H1 (cell line): Measurements from ENCODE around the gene SLC22A14. TPM values are rescaled to one million over a fixed set of nuclear protein-coding genes. Genes with fewer than 3 reads are reported as not detected.

Experiments used
- NANOG ChIP-seq: IDR thresholded peaks from 2 replicates; pipeline ENCODE4 v1.6.1; 2011; ENCODE audit warnings: low read length, low read depth, mild to moderate bottlenecking, inconsistent platforms; ENCODE audit not compliant: insufficient read depth, poor library complexity, severe bottlenecking
- POLR2AphosphoS5 ChIP-seq: IDR thresholded peaks from 2 replicates; pipeline ENCODE4 v1.6.1; 2011; ENCODE audit warnings: low read depth, low read length
- RBBP5 ChIP-seq: IDR thresholded peaks from 2 replicates; pipeline ENCODE4 v1.7.1; 2012; ENCODE audit warnings: low read depth, mild to moderate bottlenecking, inconsistent platforms, low read length, moderate library complexity, borderline replicate concordance
- polyA plus RNA-seq, 7 experiments: library from polyadenylated mRNA; depleted of rRNA in 3 of 7; stranded (reverse) in 5 of 7; unstranded in 2 of 7; fragments of >200 nt in 5 of 7; fragments of 200-250 nt in 2 of 7; gene quantifications; 1 replicate in 5 of 7; 2 replicates in 1 of 7; 4 replicates in 1 of 7; pipeline versions ENCODE4 v1.2.1 to v1.2.3, GENCODE V29; 2011 to 2013; ENCODE audit warnings: missing spikeins in 2 of 7, mixed read lengths in 2 of 7
- total RNA-seq: library from RNA; stranded (reverse); fragmentation: NEBNext Ultra II Directional; extraction: Animal tissue kit (Norgen Biotek cat#: 25700); gene quantifications from 2 replicates; pipeline ENCODE4 v1.2.1, GENCODE V29; 2021

The SLC22A14 gene
- total and polyA plus RNA-seq, 2 of the 8 experiments (the other 6 are each of a cell fraction or from before 2014, with no cell fraction given), result 0.03 TPM; not detected in 1

DNA sequence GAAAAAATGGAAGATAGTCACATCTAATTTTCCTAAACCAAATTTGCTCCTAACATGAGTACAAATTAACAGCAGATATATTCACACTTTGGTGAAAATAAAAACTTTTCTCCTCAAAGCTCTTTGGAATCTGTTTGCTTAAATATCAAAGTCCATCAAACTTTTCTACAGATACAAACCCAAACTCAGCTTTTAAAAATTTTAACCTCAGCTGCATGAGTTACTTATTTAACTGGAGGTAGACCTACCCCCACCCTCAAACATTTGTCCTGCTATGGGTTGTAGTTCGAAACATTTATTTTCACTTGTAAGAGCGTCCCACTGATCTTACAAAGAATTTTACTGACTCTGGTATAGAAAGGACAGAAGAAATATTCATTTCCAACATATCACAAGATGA, 55.6 kb downstream of the SLC22A14 start (continued):
- TF ChIP-seq POLR2AphosphoS5 (no peak), NANOG (no peak), RBBP5 (no peak)
